Kidney capillary endothelial cell (primary cell): ENCODE results near the gene UGDH.
A peak's percentile ranks its signal among the peaks of the same experiment; 100 is the strongest.
"Not testable (repeated sequence)": the region's sequence is repeated elsewhere in the genome, so short reads cannot be mapped to it uniquely, and the experiment has no call there.

Experiments
- DNase-seq: peaks from one replicate; pipeline ENCODE4 v3.0.0-alpha.2; 2018; ENCODE audit warnings: low spot score

The UGDH gene

GRCh38 chr4:39495446-39496213, 31.6 kb downstream of the UGDH start:
- DNase-seq: no peak

- DNase-seq: no peak
Measured at GRCh38 chr4:39494354-39494753, 32.9 kb downstream of the UGDH start.

GRCh38 chr4:39490322-39490721, 36.9 kb downstream of the UGDH start:
- DNase-seq: no peak

- DNase-seq: no peak
Measured at GRCh38 chr4:39486221-39486804, 40.9 kb downstream of the UGDH start.

- no peak for DNase-seq
Measured at GRCh38 chr4:39484582-39485272, 42.5 kb downstream of the UGDH start.

- no peak for DNase-seq
Measured at GRCh38 chr4:39480902-39481695, 46.1 kb downstream of the UGDH start.

- DNase-seq: no peak
Measured at GRCh38 chr4:39480251-39480650, 47.0 kb downstream of the UGDH start.

GRCh38 chr4:39476187-39476895, 50.9 kb downstream of the UGDH start:
- DNase-seq: no peak

- DNase-seq: no peak
Measured at GRCh38 chr4:39472396-39472795, 54.8 kb downstream of the UGDH start.

GRCh38 chr4:39470402-39470801, 56.8 kb downstream of the UGDH start:
- DNase-seq: no peak

- DNase-seq: peak; percentile 82
Measured at GRCh38 chr4:39469429-39470077, 57.7 kb downstream of the UGDH start.

GRCh38 chr4:39467464-39467863, 59.8 kb downstream of the UGDH start:
- no peak for DNase-seq

- no peak for DNase-seq
Measured at GRCh38 chr4:39466747-39467146, 60.5 kb downstream of the UGDH start.

GRCh38 chr4:39464886-39465501, 62.2 kb downstream of the UGDH start:
- peak; percentile 74 for DNase-seq

GRCh38 chr4:39458505-39459300, 68.5 kb downstream of the UGDH start, which contains the start of the genes LIAS and RPL9:
Gene LIAS (plus strand): TSS chr4:39459056. CDS start chr4:39459118, 62 bp downstream.
Gene RPL9 (minus strand): TSS chr4:39458922. CDS start chr4:39458439, 483 bp downstream.
- peak; percentile 95 for DNase-seq

- DNase-seq: not testable (repeated sequence)
Measured at GRCh38 chr4:39458161-39458504, 69.1 kb downstream of the UGDH start.

- no peak for DNase-seq
Measured at GRCh38 chr4:39456946-39457763, 70.1 kb downstream of the UGDH start.

- DNase-seq: no peak
Measured at GRCh38 chr4:39455486-39455885, 71.8 kb downstream of the UGDH start.

- DNase-seq: no peak
Measured at GRCh38 chr4:39453738-39454137, 73.5 kb downstream of the UGDH start.
